ENCODE results near the gene KLHL10.
A peak's percentile ranks its signal among the peaks of the same experiment; 100 is the strongest.
"Not testable (repeated sequence)": the region's sequence is repeated elsewhere in the genome, so short reads cannot be mapped to it uniquely, and the experiment has no call there.

KLHL10 gene

GRCh38 chr17:41813699-41814124, 23.9 kb upstream of the KLHL10 start:
- no peak for DNase-seq

- no peak for DNase-seq
Observed at GRCh38 chr17:41814195-41814594, 23.4 kb upstream of the KLHL10 start.

- no peak for DNase-seq
Observed at GRCh38 chr17:41816637-41817320, 20.8 kb upstream of the KLHL10 start.

- DNase-seq, result no peak
Observed at GRCh38 chr17:41818024-41818423, 19.6 kb upstream of the KLHL10 start.

GRCh38 chr17:41821776-41822175, 15.8 kb upstream of the KLHL10 start:
- DNase-seq, result no peak

- DNase-seq, result no peak
Observed at GRCh38 chr17:41822216-41823140, 15.1 kb upstream of the KLHL10 start.

GRCh38 chr17:41823141-41823524, 14.5 kb upstream of the KLHL10 start:
- DNase-seq, result no peak

- no peak for DNase-seq
Observed at GRCh38 chr17:41823580-41823979, 14.0 kb upstream of the KLHL10 start.

GRCh38 chr17:41824086-41824485, 13.5 kb upstream of the KLHL10 start:
- DNase-seq, result no peak

- no peak for DNase-seq
Observed at GRCh38 chr17:41825175-41825845, 12.3 kb upstream of the KLHL10 start.

- not testable (repeated sequence) for DNase-seq
Observed at GRCh38 chr17:41829961-41830360, 7.7 kb upstream of the KLHL10 start.

GRCh38 chr17:41835214-41835799, 2.3 kb upstream of the KLHL10 start:
- no peak for DNase-seq

GRCh38 chr17:41835800-41836549, 1.6 kb upstream of the KLHL10 start, which contains the start of gene NT5C3B:
Gene NT5C3B (minus strand): TSS chr17:41836232. CDS start chr17:41836193, 39 bp downstream.
- DNase-seq, result peak; percentile 81

GRCh38 chr17:41836550-41837196, 952 bp upstream of the KLHL10 start:
- DNase-seq, result no peak

GRCh38 chr17:41839448-41839847, 1.8 kb downstream of the KLHL10 start:
- DNase-seq, result not testable (repeated sequence)

- not testable (repeated sequence) for DNase-seq
Observed at GRCh38 chr17:41840781-41841180, 3.2 kb downstream of the KLHL10 start.

- DNase-seq, result no peak
Observed at GRCh38 chr17:41844971-41845370, 7.3 kb downstream of the KLHL10 start.

GRCh38 chr17:41848788-41849187, 11.2 kb downstream of the KLHL10 start:
- DNase-seq, result no peak

- DNase-seq, result no peak
Observed at GRCh38 chr17:41849251-41849990, 11.8 kb downstream of the KLHL10 start.

GRCh38 chr17:41851382-41851781, 13.8 kb downstream of the KLHL10 start:
- DNase-seq, result not testable (repeated sequence)
